GM19468 (cell line): ENCODE results near the gene GPC6.

Source experiments
- ATAC-seq: cut with Tn5 transposase; IDR thresholded peaks from one replicate; pipeline ENCODE4 v1.9.1; 2021; ENCODE audit warnings: mild to moderate bottlenecking, moderate library complexity, moderate number of reproducible peaks; ENCODE audit not compliant: unreplicated experiment; ENCODE audit errors: extremely low read depth

Gene GPC6

DNA sequence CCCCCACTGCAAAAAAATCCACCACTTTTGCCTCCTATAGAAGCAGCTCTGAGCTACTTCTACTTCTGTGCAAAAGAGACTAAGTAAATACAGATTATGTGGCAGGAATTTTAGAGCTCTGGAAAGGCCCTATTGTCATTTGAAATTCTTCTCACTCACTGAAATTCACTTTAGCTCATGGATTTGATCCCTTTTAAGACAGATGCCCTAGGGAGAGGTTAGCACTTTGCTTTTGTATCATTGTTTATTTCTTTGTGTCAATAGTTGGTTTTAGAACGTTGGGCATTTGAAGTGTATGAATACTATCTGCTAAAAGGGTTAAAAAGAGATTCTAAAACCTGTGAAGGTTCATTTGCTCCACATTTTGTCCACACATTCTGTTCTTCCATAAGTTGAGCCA lies 528.7 kb downstream of the GPC6 start:
- ATAC-seq: no peak

- ATAC-seq: no peak
These were observed 532.0 kb downstream of the GPC6 start for GRCh38 chr13:93758575-93758974.

DNA sequence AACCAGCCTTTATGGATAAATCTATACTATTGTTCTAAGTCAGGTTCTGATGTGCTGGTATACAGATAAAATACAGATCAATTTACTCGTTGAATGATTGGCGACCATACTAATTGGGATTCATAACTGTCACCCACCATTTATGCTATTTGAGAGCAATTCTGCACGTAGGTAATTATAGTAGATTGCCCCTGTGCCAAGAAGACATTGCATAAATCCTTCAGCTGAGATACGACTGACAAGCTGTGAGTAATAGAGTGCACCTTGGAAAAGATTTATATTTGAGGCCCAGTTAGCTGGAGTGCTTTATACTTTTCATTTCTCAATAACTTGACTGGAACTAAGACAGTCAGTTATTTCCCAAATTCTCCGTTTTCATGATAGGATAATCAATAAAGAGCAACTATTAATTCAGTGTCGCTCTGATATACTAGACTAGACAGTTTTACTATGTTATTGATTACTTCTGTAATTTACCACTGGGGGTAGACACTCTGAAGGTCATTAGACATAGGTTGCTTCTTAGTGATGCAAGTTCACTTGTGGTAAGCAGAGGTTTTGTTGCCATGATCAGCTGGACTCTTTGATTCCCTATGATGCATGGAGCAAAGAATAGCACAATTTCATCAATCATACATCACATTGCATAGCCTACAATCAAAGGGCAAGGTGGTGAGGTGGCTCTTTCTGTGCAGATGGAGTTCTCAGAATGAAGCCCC lies 536.3 kb downstream of the GPC6 start:
- ATAC-seq: no peak

- ATAC-seq: no peak
These were observed 538.5 kb downstream of the GPC6 start for GRCh38 chr13:93765062-93765461.

DNA sequence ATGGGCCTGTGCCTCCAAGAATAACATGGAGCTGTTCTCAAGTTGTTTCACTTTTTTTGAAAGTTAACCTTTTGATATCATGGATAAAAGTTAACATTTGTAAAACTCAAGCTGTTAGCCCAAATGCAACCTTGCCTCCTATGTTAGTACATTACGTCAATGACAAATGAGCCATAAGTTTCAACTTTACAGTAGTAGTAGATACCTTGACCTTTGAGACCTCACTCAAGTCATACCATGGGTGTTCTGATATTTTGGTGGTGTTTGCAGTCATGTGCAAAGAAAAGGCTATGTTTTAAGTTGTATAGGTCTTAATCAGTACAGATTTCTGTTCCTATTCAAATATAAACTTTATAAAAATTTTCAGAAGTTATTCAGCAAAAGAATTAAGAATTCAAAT lies 539.2 kb downstream of the GPC6 start:
- ATAC-seq: no peak

DNA sequence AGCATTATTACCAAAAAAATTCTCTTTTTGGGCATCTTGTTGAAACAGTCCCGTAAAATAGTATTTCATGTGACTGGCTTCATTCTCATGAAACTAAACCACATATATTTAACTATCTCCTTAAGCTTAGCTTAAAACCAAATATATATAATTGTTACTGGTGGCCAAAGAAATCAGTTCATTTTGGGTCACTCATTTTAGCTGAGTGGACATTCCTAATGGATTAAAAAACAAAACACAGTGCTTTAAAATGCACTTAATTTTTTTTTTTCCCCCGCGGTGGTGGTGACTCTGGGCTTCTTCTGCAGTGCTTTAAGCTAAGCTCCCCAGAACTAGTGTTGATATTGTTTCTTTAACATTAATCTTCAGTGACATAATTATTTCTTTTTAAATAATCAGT lies 540.1 kb downstream of the GPC6 start:
- no peak for ATAC-seq

DNA sequence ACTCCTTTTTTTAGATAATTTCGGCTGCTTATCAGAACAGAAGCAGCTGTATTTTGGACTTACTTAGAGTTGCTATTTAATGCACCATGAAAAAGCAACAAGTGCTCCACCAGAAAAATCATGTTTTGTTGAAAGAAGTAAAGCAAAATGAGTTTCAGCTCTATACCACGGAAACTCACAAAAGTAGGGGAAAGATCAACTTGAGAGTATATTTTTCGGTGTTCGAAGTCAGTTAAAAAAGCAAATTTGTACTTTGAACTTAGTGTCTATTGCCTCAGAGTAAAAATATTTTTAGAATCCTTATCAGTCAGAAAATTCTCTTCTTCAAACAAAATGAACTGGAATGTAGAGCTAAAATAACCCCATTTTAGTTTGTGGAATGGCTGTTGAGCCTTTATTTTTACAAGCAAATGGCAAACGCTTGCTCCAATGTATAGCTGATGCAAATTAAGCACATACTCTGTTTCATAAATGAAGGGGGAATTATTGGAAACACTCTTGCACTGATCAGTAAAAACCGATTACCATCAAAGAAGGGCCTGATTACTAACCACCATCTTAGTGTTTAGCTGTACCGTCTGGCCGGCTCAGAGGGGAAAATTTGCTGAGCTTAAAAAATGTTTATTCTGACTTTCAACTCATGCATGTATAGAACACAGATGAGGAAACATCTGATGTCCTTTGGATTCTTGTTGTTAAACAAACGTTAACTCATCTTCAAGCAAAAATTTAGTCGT lies 540.7 kb downstream of the GPC6 start:
- no peak for ATAC-seq

GRCh38 chr13:93767917-93768409 lies 541.4 kb downstream of the GPC6 start:
- ATAC-seq: no peak

GRCh38 chr13:93769101-93769500 lies 542.5 kb downstream of the GPC6 start:
- ATAC-seq: no peak

- ATAC-seq: no peak
These were observed 543.0 kb downstream of the GPC6 start for GRCh38 chr13:93769607-93770006.

GRCh38 chr13:93771227-93771626 lies 544.6 kb downstream of the GPC6 start:
- ATAC-seq: no peak

DNA sequence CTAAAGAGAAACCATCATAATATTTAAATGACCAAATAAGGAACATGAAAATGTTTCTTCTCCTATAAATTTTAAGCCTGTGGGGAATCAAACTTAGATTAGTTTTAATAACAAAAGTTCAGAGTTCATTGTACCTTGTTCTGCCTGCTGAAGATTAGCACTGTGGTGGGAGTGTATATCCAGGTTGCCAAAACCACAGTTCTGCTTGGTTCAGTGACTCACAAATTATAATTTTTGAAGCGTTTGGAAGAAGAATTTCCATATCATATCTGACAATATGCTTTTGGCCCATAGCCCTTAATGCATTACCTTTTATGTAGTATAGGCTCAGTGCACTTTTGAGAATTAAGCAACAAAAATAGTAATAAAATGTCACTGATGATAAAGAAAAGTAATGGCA lies 545.2 kb downstream of the GPC6 start:
- no peak for ATAC-seq

DNA sequence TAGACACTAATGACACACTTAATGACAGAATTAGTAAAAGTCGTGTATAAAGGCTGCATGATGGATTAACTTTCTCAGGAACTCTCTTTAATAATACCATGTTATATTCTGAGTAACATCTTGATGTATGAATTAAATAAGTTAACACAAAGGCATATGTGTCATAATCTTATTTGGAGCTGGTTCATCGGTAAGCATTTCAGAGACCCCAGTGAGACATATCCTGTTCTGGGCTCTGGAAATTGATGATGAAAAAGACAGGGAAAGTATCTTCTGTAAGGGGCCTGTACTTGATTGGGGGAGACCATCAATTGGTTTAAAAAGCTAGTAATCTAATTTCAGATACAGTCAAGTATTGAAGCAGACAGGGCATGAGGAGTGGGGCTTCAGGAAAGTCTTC lies 547.9 kb downstream of the GPC6 start:
- ATAC-seq: no peak

GRCh38 chr13:93775027-93775426 lies 548.4 kb downstream of the GPC6 start:
- ATAC-seq: no peak

DNA sequence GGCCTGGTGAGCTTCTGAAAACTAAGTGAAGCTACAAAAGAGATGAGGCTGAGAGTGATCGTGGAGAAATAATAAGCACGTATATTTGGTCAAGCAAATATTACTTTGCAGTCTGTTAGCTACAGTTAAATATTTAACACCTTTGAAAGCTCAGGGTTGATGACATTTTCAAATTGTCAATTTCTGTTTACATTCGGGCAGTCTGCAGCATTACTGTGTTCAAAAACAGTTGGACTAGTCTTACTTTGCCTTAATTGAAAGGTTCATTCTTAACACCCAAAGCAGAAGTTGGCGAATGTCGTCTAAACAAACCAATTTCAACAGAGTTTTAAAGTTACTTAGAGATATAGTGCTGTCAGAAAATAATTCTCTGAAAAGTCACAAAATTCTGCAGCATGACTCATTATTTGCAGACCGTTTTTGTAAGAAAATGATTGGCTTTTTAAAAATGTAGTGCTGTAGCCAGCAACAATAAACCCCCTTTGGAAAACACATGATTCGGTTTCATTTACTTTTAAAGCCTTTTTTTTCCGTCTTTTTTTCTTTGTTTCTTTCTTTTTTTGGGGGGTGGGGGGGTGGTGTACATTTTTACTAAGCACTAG lies 549.0 kb downstream of the GPC6 start:
- ATAC-seq: no peak

- no peak for ATAC-seq
These were observed 550.3 kb downstream of the GPC6 start for GRCh38 chr13:93776936-93777335.

DNA sequence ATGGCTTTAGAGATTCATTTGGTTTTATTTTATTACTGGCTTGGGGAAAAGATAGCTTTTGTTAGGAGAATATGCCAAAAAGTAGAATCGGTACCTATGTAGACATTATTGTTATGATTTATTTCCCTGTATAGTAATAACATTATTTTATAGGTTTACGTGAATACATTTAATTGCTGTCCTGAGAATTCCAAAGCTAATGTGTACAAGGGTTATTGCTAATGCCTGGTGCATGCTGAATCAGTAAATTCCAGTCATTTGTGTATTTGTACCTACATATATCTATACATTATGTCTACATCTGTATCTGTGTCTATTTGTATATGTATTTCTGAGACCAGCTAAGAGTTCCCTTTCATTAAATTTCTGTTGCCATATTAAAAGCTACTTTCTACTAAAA lies 550.9 kb downstream of the GPC6 start:
- ATAC-seq: no peak

DNA sequence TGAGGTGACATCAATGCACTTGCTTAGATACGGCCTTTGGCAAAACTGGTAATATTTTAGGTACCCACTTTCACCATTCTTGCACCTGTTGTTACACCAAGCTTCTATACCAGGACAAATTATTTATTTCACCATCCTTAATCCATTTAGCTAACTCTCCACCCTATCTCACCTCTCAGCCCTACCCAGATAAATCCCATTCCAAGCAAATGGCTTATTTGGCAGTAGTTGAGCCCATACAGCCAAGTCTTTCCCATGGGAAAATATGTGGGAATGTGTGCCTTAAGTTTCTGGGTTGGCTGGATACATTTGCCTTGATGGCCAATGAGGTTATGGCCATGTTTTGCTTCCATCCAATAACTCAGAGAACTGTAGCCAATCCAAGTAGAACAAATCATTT lies 551.9 kb downstream of the GPC6 start:
- no peak for ATAC-seq

DNA sequence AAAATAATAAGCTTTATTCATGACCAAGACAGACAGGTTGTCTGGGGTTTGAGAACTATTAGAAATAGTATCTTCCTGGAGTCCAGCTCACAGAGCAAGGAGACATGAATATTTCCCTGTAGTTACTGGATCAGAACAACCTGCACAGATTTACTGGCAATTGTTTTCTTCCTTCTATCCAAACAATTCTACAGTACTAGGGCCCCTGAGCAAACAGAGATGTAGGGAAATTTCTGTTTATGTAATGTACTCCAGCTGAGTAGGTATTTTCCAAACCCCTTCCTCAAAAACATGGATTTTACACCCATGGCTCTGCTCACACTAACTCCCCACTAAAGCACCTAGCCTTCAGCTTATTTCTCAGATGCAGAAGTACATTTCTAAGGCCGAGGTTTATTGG lies 557.6 kb downstream of the GPC6 start:
- no peak for ATAC-seq

- no peak for ATAC-seq
These were observed 560.4 kb downstream of the GPC6 start for GRCh38 chr13:93786846-93787489.

DNA sequence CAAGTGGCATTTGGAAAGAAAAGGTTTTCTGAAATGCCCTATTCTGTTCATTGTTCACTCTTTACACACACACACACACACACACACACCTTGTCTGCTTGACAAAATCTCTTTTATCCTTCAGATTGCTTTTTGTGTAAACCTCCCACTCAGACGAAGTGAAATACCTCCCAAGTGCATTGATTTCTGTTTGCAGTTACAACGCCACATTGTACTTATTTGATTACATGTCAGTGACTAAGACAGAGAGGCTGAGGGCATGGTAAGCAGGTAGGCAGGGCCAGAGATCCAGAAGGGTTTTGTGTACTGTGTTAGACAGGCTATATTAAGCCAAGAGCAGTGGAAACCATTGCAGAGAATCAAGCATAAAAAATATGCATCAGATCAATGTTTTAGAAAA lies 561.8 kb downstream of the GPC6 start:
- ATAC-seq: no peak
